K562 (cell line): Measurements from ENCODE around the gene ST7. TPM values are rescaled to one million over a fixed set of nuclear protein-coding genes. Genes with fewer than 3 reads are reported as not detected.
A peak's percentile ranks its signal among the peaks of the same experiment; 100 is the strongest.

Experiments used
- ATAC-seq: fragments of 200-7000 bp; cut with Tn5 transposase; 3 replicates; pipeline ENCODE4 v1.9.1; 2020; ENCODE audit warnings: moderate library complexity
- BruUV-seq: library from RNA; stranded (reverse); fragments of 400-500 nt; replicated peaks from 2 replicates; lab custom pipeline; 2021; lab: Mats Ljungman, UMichigan
- CTCF ChIA-PET: fragments of 300-600 bp; formaldehyde crosslinking; extraction: SDS; loops from one replicate; lab custom pipeline; 2021; ENCODE audit warnings: low intra/inter-chr PET ratio; lab: Yijun Ruan, JAX
- POLR2A ChIA-PET: fragments of 300-600, 350-650 bp; sonication (Branson Sonifier 250); formaldehyde crosslinking; extraction: SDS; loops from one replicate; lab custom pipeline; 2021; ENCODE audit warnings: antibody characterized with exemption, inconsistent platforms; lab: Yijun Ruan, JAX
- DNase-seq, 4 experiments: peaks; one replicate each; pipeline versions ENCODE4 v3.0.0 to v3.0.0-alpha.2; 2011 to 2018; ENCODE audit warnings: low spot score in 3 of 4, mixed read lengths in 3 of 4; ENCODE audit errors: extremely low read depth in 1 of 4
- FAIRE-seq: peaks from 2 replicates; lab custom pipeline; 2011; peaks lifted over from hg19 to GRCh38; lab: Jason Lieb, UNC
- H2AFZ ChIP-seq: 2 replicates; pipeline ENCODE4 v1.6.0; 2011; ENCODE audit warnings: low read depth, low read length, control low read depth, inconsistent platforms
- H3K27ac ChIP-seq: fragments of 200-600 bp; 3 replicates; pipeline ENCODE4 v1.8.0; 2011; ENCODE audit warnings: low read depth, mild to moderate bottlenecking, control low read depth, inconsistent platforms, low read length, moderate library complexity, mixed read lengths; ENCODE audit errors: extremely low read depth
- H3K27me3 ChIP-seq, 2 experiments: fragments of 300-600 bp in 1 of 2; 2 replicates in 1 of 2; 3 replicates in 1 of 2; pipeline versions ENCODE4 v1.6.0 to v1.8.0; 2011; ENCODE audit warnings: inconsistent platforms in 2 of 2, low read length in 2 of 2, mild to moderate bottlenecking in 1 of 2, mixed read lengths in 1 of 2, moderate library complexity in 1 of 2; ENCODE audit not compliant: control insufficient read depth in 2 of 2, insufficient read depth in 2 of 2
- H3K36me3 ChIP-seq: fragments of 300-600 bp; 3 replicates; pipeline ENCODE4 v1.8.0; 2011; ENCODE audit warnings: mild to moderate bottlenecking, low read length, inconsistent platforms; ENCODE audit not compliant: control insufficient read depth, insufficient read depth
- H3K4me1 ChIP-seq, 2 experiments: fragments of 200-600 bp in 1 of 2; replicated peaks in 1 of 2; 2 replicates in 1 of 2; 3 replicates in 1 of 2; pipeline versions ENCODE4 v1.5.1 to v1.8.0; 2011; ENCODE audit warnings: inconsistent platforms in 2 of 2, low read length in 2 of 2, mild to moderate bottlenecking in 1 of 2, mixed read lengths in 1 of 2, moderate library complexity in 1 of 2; ENCODE audit not compliant: control insufficient read depth in 2 of 2, insufficient read depth in 2 of 2
- H3K4me2 ChIP-seq: 2 replicates; pipeline ENCODE4 v1.6.1; 2011; ENCODE audit warnings: low read length, control low read depth, inconsistent platforms, mixed read lengths; ENCODE audit not compliant: insufficient read depth
- H3K4me3 ChIP-seq: fragments of 200-600 bp; sonication (generic), shearing (Covaris generic); 2 replicates; pipeline ENCODE4 v1.5.1; 2016; ENCODE audit warnings: control low read depth, inconsistent platforms
- H3K79me2 ChIP-seq: fragments of 200-600 bp; 3 replicates; pipeline ENCODE4 v1.8.0; 2011; ENCODE audit warnings: low read length, inconsistent platforms; ENCODE audit not compliant: control insufficient read depth, insufficient read depth
- H3K9ac ChIP-seq, 2 experiments: 2 replicates each; pipeline versions ENCODE4 v1.6.0 to v1.6.1; 2011; ENCODE audit warnings: low read depth in 2 of 2, low read length in 2 of 2, control low read depth in 1 of 2, inconsistent platforms in 1 of 2, mild to moderate bottlenecking in 1 of 2, mixed read lengths in 1 of 2; ENCODE audit not compliant: insufficient read depth in 1 of 2
- H3K9me1 ChIP-seq: one replicate; pipeline ENCODE4 v1.6.0; 2011; ENCODE audit warnings: inconsistent platforms, mild to moderate bottlenecking, low read length, moderate library complexity; ENCODE audit not compliant: control insufficient read depth, insufficient read depth
- H3K9me3 ChIP-seq: replicated peaks from 2 replicates; pipeline ENCODE4 v1.5.1; 2011; ENCODE audit warnings: low read depth, low read length, inconsistent platforms; ENCODE audit not compliant: control insufficient read depth, insufficient read depth
- H4K20me1 ChIP-seq: replicated peaks from 2 replicates; pipeline ENCODE4 v1.6.1; 2011; ENCODE audit warnings: low read length, inconsistent platforms, mixed read lengths; ENCODE audit not compliant: control insufficient read depth, insufficient read depth
- ATF3 ChIP-seq, 2 experiments: fragments of 450-650 bp in 1 of 2; sonication (generic) in 1 of 2; formaldehyde crosslinking in 1 of 2; IDR thresholded peaks in 1 of 2; conservative IDR thresholded peaks in 1 of 2; 2 replicates each; pipeline versions ENCODE4 v1.6.1 to v1.8.1; 2016 to 2023; ENCODE audit warnings: mild to moderate bottlenecking in 2 of 2, moderate library complexity in 2 of 2, inconsistent platforms in 1 of 2, missing genetic modification reagents in 1 of 2
- CC2D1A ChIP-seq: fragments of 450-650 bp; IDR thresholded peaks from 2 replicates; pipeline ENCODE4 v1.6.1; 2017; ENCODE audit warnings: mild to moderate bottlenecking
- CREM ChIP-seq: IDR thresholded peaks from 2 replicates; pipeline ENCODE4 v1.6.1; 2014; ENCODE audit warnings: antibody characterized with exemption, low read depth
- CTBP1 ChIP-seq: fragments of 450-650 bp; IDR thresholded peaks from 2 replicates; pipeline ENCODE4 v1.6.1; 2016; ENCODE audit warnings: borderline replicate concordance
- ESRRB ChIP-seq: fragments of 250-450 bp; sonication (Bioruptor Pico); IDR thresholded peaks from 2 replicates; pipeline ENCODE4 v1.5.0; 2020; ENCODE audit warnings: mild to moderate bottlenecking, moderate library complexity, borderline replicate concordance
- ETV5 ChIP-seq: sonication (generic); formaldehyde crosslinking; IDR thresholded peaks from 2 replicates; pipeline ENCODE4 v1.4.0; 2020; ENCODE audit warnings: low read depth, mild to moderate bottlenecking, missing genetic modification reagents
- HDAC2 ChIP-seq: fragments of 450-650 bp; IDR thresholded peaks from 2 replicates; pipeline ENCODE4 v1.6.1; 2016; ENCODE audit warnings: mild to moderate bottlenecking
- KDM1A ChIP-seq, 2 experiments: fragments of 450-650 bp; IDR thresholded peaks; 2 replicates each; pipeline ENCODE4 v1.6.1; 2016; ENCODE audit warnings: mild to moderate bottlenecking in 2 of 2
- L3MBTL2 ChIP-seq: fragments of 450-650 bp; IDR thresholded peaks from 2 replicates; pipeline ENCODE4 v1.6.1; 2016; ENCODE audit warnings: mild to moderate bottlenecking, moderate library complexity
- NR2C1 ChIP-seq, 2 experiments: fragments of 450-650 bp; IDR thresholded peaks; 2 replicates each; pipeline ENCODE4 v1.6.1; 2017; ENCODE audit warnings: mild to moderate bottlenecking in 2 of 2, antibody characterized with exemption in 1 of 2, inconsistent platforms in 1 of 2, missing compliant biosample characterization in 1 of 2, missing genetic modification characterization in 1 of 2
- SOX6 ChIP-seq: fragments of 450-650 bp; IDR thresholded peaks from 2 replicates; pipeline ENCODE4 v1.6.1; 2014; ENCODE audit warnings: mild to moderate bottlenecking
- TEAD4 ChIP-seq, 2 experiments: sonication (generic) in 1 of 2; formaldehyde crosslinking in 1 of 2; IDR thresholded peaks; 2 replicates each; pipeline versions ENCODE4 v1.6.1 to v1.8.0; 2012 to 2022; ENCODE audit warnings: borderline replicate concordance in 1 of 2, inconsistent platforms in 1 of 2, low read length in 1 of 2, mild to moderate bottlenecking in 1 of 2, missing genetic modification reagents in 1 of 2
- ZBTB2 ChIP-seq: fragments of 450-650 bp; IDR thresholded peaks from 2 replicates; pipeline ENCODE4 v1.6.1; 2016; ENCODE audit warnings: antibody characterized with exemption
- ZBTB26 ChIP-seq: fragments of 450-650 bp; formaldehyde crosslinking; IDR thresholded peaks from 2 replicates; pipeline ENCODE4 v1.4.0; 2022; ENCODE audit warnings: missing genetic modification characterization
- ZEB2 ChIP-seq: fragments of 450-650 bp; IDR thresholded peaks from 2 replicates; pipeline ENCODE4 v1.6.1; 2016
- ZKSCAN1 ChIP-seq: fragments of 150-350 bp; IDR thresholded peaks from 2 replicates; pipeline ENCODE4 v1.6.1; 2016; ENCODE audit warnings: low read depth, low read length
- WGBS: fragments of 100-300 bp; shearing (Covaris generic); methylation state at CpG from one replicate; pipeline ENCODE4 v1.1.6; 2016; ENCODE audit warnings: low coverage, mixed read lengths; ENCODE audit not compliant: insufficient coverage; ENCODE audit errors: missing lambda C conversion rate; 5-methylcytosine and 5-hydroxymethylcytosine counted together
- in situ Hi-C: fragments of 300-500 bp; cut with MboI; formaldehyde crosslinking; loops from 4 replicates; pipeline ENCODE4 v1.15.0; 2018; ENCODE audit warnings: inconsistent platforms, mixed read lengths
- intact Hi-C: fragments of 100-400 bp; cut with micrococcal nuclease; formaldehyde crosslinking; loops from 2 replicates; pipeline ENCODE4 v1.14.2; 2022
- polyA plus RNA-seq, 8 experiments: library from polyadenylated mRNA; depleted of rRNA in 4 of 8; stranded (reverse) in 5 of 8; unstranded in 3 of 8; fragments of >200 nt; fragmentation: Nextera tagmentation in 2 of 8; fragmentation: Illumina TruSeq in 1 of 8; extraction: Ambion mirVana in 2 of 8; extraction: Trizol in 1 of 8; gene quantifications; 2 replicates each; pipeline versions ENCODE4 v1.2.1 to v1.2.3, GENCODE V29; 2011 to 2014; ENCODE audit warnings: inconsistent platforms in 1 of 8, missing spikeins in 1 of 8
- total RNA-seq, 7 experiments: library from RNA; depleted of rRNA in 6 of 7; stranded (reverse); fragments of >200 nt in 6 of 7; fragmentation: Illumina TruSeq in 2 of 7; extraction: Trizol in 2 of 7; gene quantifications; 2 replicates each; pipeline versions ENCODE4 v1.2.1 to v1.2.3, GENCODE V29; 2011 to 2021; ENCODE audit warnings: low replicate concordance in 1 of 7

Gene ST7
- total and polyA plus RNA-seq, 9 of the 15 experiments (the other 6 are each of a cell fraction or from before 2014, with no cell fraction given): 23.9 to 56.3 (median 36.9) TPM

- Histone ChIP-seq H3K9me3 (no peaks in the 10 kb centered on the region), H3K79me2 (no peaks in the 10 kb centered on the region), H3K9ac (no peak overlapping the region), H2AFZ (peak overlapping the region; percentile 21; the same call in 1 of the 2 replicates), H3K27me3 (0 out of 5 replicates have a peak, but pooled peaks cover 0 to 2% of the 10 kb centered on the region in 2 experiments), H4K20me1 (no peaks in the 10 kb centered on the region), H3K4me2 (peak overlapping the region; percentile 19; the same call in 1 of the 2 replicates), H3K27ac (no peak overlapping the region), H3K4me1 (peaks cover 0 to 2% of the 10 kb centered on the region in 2 experiments; a peak in 1 of 5 replicates), H3K9me1 (no peaks in the 10 kb centered on the region), H3K4me3 (no peak overlapping the region), H3K36me3 (no peaks in the 10 kb centered on the region; the same call in 2 of the 3 replicates)
- peak; percentile 98 for FAIRE-seq
- BruUV-seq: no TSS peak
- ChIA-PET CTCF (interaction anchor here (0.7 to 3.6 kb wide), 6 partner anchors 54 to 561 kb away, joined by 3 to 63 read pairs (median 10); no protein-coding TSS in a partner anchor), POLR2A (interaction anchor here (0.7 to 1.5 kb wide), 7 partner anchors 10 to 197 kb away, joined by 3 to 7 read pairs (median 4); no protein-coding TSS in a partner anchor)
- ATAC-seq: peak; percentile 92
- 9% methylated on average over 25 of the region's 25 CpGs for WGBS
- intact Hi-C loops: loop anchor here (1.0 to 5.0 kb wide), 7 partner anchors 53 to 455 kb away; no protein-coding TSS in a partner anchor
- DNase-seq: peak; percentile 84 to 94 (median 86)
- in situ Hi-C loops: loop anchor here (5.0 kb wide), 1 partner anchor 192 kb away; no protein-coding TSS in a partner anchor
- TF ChIP-seq ZKSCAN1 (peak; percentile 35; the same call in 1 of the 2 replicates), ZBTB26 (CRISPR knock-in tag) (0 out of 2 replicates have a peak, but pooled peaks have one; percentile 25), NR2C1 (IDR thresholded peaks at IDR 0.05) (no peak), NR2C1 (tag; IDR thresholded peaks at IDR 0.05) (no peak), CC2D1A (peak; percentile 66; the same call in 1 of the 2 replicates), CTBP1 (peak; percentile 99), HDAC2 (0 out of 2 replicates have a peak, but pooled peaks have one; percentile 35), TEAD4 (IDR thresholded peaks at IDR 0.05; ENCODE audit: low read length) (0 out of 2 replicates have a peak, but pooled peaks have one; percentile 39), TEAD4 (CRISPR knock-in tag; IDR thresholded peaks at IDR 0.05; ENCODE audit: borderline replicate concordance) (no peak), ZBTB2 (0 out of 2 replicates have a peak, but pooled peaks have one; percentile 11), KDM1A (IDR thresholded peaks at IDR 0.05) (peak; percentile 28 to 71; a peak in 3 of 4 replicates), SOX6 (peak; percentile 57; the same call in 1 of the 2 replicates), ZEB2 (peak; percentile 93), L3MBTL2 (0 out of 2 replicates have a peak, but pooled peaks have one; percentile 20), CREM (peak; percentile 30; the same call in 1 of the 2 replicates), ETV5 (CRISPR knock-in tag) (peak; percentile 24; the same call in 1 of the 2 replicates), ESRRB (CRISPR knock-in tag) (no peak), ATF3 (IDR thresholded peaks at IDR 0.05) (no peak), ATF3 (CRISPR knock-in tag; conservative IDR thresholded peaks at IDR 0.05) (peak; percentile 37; the same call in 1 of the 2 replicates)
Observed at GRCh38 chr7:116929914-116930913, 23.1 kb upstream of the ST7 start.
